BE2C (cell line): ENCODE results near the gene TFB2M.
A peak's percentile ranks its signal among the peaks of the same experiment; 100 is the strongest.

ENCODE experiments used
- DNase-seq: peaks from one replicate; pipeline ENCODE4 v3.0.0-alpha.2; 2020
- H3K27me3 ChIP-seq: fragments of 250-450 bp; sonication (Bioruptor Pico); 2 replicates; pipeline ENCODE4 v1.5.1; 2020; ENCODE audit warnings: mild to moderate bottlenecking
- H3K36me3 ChIP-seq: fragments of 250-450 bp; sonication (Bioruptor Pico); 2 replicates; pipeline ENCODE4 v1.5.1; 2020; ENCODE audit warnings: mild to moderate bottlenecking
- H3K4me1 ChIP-seq: fragments of 250-450 bp; sonication (Bioruptor Pico); 2 replicates; pipeline ENCODE4 v1.5.1; 2020
- H3K4me3 ChIP-seq: 2 replicates; pipeline ENCODE4 v1.5.1; 2011; ENCODE audit warnings: low read depth, low read length
- H3K9me3 ChIP-seq: fragments of 250-450 bp; sonication (Bioruptor Pico); 2 replicates; pipeline ENCODE4 v1.5.1; 2020
- CTCF ChIP-seq: IDR thresholded peaks from 2 replicates; pipeline ENCODE4 v1.5.1; 2012; ENCODE audit warnings: mild to moderate bottlenecking, low read depth, low read length

Gene TFB2M

GRCh38 chr1:246537441-246537840 lies 28.6 kb downstream of the TFB2M start:
- Histone ChIP-seq H3K4me1 (no peaks in the 10 kb centered on the region), H3K9me3 (no peaks in the 10 kb centered on the region), H3K4me3 (no peak overlapping the region), H3K36me3 (peaks cover 9% of the 10 kb centered on the region), H3K27me3 (no peaks in the 10 kb centered on the region)
- TF ChIP-seq CTCF, result no peak
- DNase-seq, result no peak

GRCh38 chr1:246534114-246534513 lies 31.9 kb downstream of the TFB2M start:
- no peak for DNase-seq
- Histone ChIP-seq H3K36me3 (no peaks in the 10 kb centered on the region), H3K4me3 (no peak overlapping the region), H3K4me1 (no peaks in the 10 kb centered on the region), H3K27me3 (no peaks in the 10 kb centered on the region), H3K9me3 (no peaks in the 10 kb centered on the region; the same call in 1 of the 2 replicates)
- TF ChIP-seq CTCF, result no peak

- Histone ChIP-seq H3K27me3 (no peaks in the 10 kb centered on the region), H3K36me3 (no peaks in the 10 kb centered on the region), H3K4me1 (no peaks in the 10 kb centered on the region), H3K4me3 (no peak overlapping the region), H3K9me3 (no peaks in the 10 kb centered on the region; the same call in 1 of the 2 replicates)
- no peak for TF ChIP-seq CTCF
- DNase-seq, result no peak
Observed at GRCh38 chr1:246533371-246533905, 32.6 kb downstream of the TFB2M start.

- no peak for DNase-seq
- H3K27me3 ChIP-seq, result no peaks in the 10 kb centered on the region
- no peak overlapping the region for H3K4me3 ChIP-seq
- no peaks in the 10 kb centered on the region; the same call in 1 of the 2 replicates for H3K36me3 ChIP-seq
- H3K9me3 ChIP-seq, result no peaks in the 10 kb centered on the region; the same call in 1 of the 2 replicates
- peak; percentile 35 for TF ChIP-seq CTCF
- no peaks in the 10 kb centered on the region for H3K4me1 ChIP-seq
Observed at GRCh38 chr1:246532519-246532918, 33.5 kb downstream of the TFB2M start.

GRCh38 chr1:246530482-246530881 lies 35.6 kb downstream of the TFB2M start:
- no peaks in the 10 kb centered on the region for H3K27me3 ChIP-seq
- no peak overlapping the region for H3K4me3 ChIP-seq
- H3K4me1 ChIP-seq, result no peaks in the 10 kb centered on the region
- TF ChIP-seq CTCF, result no peak
- no peaks in the 10 kb centered on the region; the same call in 1 of the 2 replicates for H3K36me3 ChIP-seq
- no peaks in the 10 kb centered on the region; the same call in 1 of the 2 replicates for H3K9me3 ChIP-seq
- DNase-seq, result no peak

- Histone ChIP-seq H3K9me3 (no peaks in the 10 kb centered on the region; the same call in 1 of the 2 replicates), H3K4me3 (no peak overlapping the region), H3K36me3 (no peaks in the 10 kb centered on the region; the same call in 1 of the 2 replicates), H3K27me3 (no peaks in the 10 kb centered on the region), H3K4me1 (no peaks in the 10 kb centered on the region)
- TF ChIP-seq CTCF, result no peak
- DNase-seq, result no peak
Observed at GRCh38 chr1:246528933-246529731, 36.9 kb downstream of the TFB2M start.
